Mesenchymal stem cell (in vitro differentiated cells and primary cell): ENCODE measurements around the gene ATP6V0D1.
A peak's percentile ranks its signal among the peaks of the same experiment; 100 is the strongest.

Source experiments
- DNase-seq: peaks from one replicate; pipeline ENCODE4 v3.0.0-alpha.2; 2013
- H2AFZ ChIP-seq: one replicate; pipeline ENCODE4 v1.6.1; 2013; ENCODE audit warnings: low read depth, mild to moderate bottlenecking, control low read depth, inconsistent platforms, low read length, moderate library complexity
- H2AK5ac ChIP-seq: 2 replicates; pipeline ENCODE4 v1.6.1; 2013; ENCODE audit warnings: low read length, moderate library complexity, mild to moderate bottlenecking, inconsistent platforms; ENCODE audit not compliant: severe bottlenecking
- H2BK120ac ChIP-seq: one replicate; pipeline ENCODE4 v1.6.1; 2013; ENCODE audit warnings: low read depth, mild to moderate bottlenecking, inconsistent platforms, low read length, moderate library complexity
- H2BK12ac ChIP-seq, 2 experiments: one replicate each; pipeline ENCODE4 v1.6.1; 2013; ENCODE audit warnings: inconsistent platforms in 2 of 2, low read length in 2 of 2, mild to moderate bottlenecking in 2 of 2, moderate library complexity in 2 of 2, control low read depth in 1 of 2
- H2BK15ac ChIP-seq: one replicate; pipeline ENCODE4 v1.6.1; 2013; ENCODE audit warnings: mild to moderate bottlenecking, low read depth, inconsistent platforms; ENCODE audit not compliant: poor library complexity, severe bottlenecking
- H2BK5ac ChIP-seq: 2 replicates; pipeline ENCODE4 v1.6.1; 2013; ENCODE audit warnings: low read depth, mild to moderate bottlenecking, low read length, control low read depth, inconsistent platforms; ENCODE audit not compliant: poor library complexity, severe bottlenecking
- H3K14ac ChIP-seq, 2 experiments: one replicate each; pipeline ENCODE4 v1.6.1; 2013; ENCODE audit warnings: inconsistent platforms in 2 of 2, low read length in 2 of 2, control low read depth in 1 of 2, mild to moderate bottlenecking in 1 of 2, moderate library complexity in 1 of 2
- H3K18ac ChIP-seq, 2 experiments: one replicate each; pipeline ENCODE4 v1.6.1; 2013; ENCODE audit warnings: inconsistent platforms in 2 of 2, low read length in 2 of 2, control low read depth in 1 of 2, low read depth in 1 of 2, mild to moderate bottlenecking in 1 of 2
- H3K23ac ChIP-seq, 2 experiments: one replicate each; pipeline ENCODE4 v1.6.1; 2013; ENCODE audit warnings: inconsistent platforms in 2 of 2, low read length in 2 of 2, mild to moderate bottlenecking in 2 of 2, moderate library complexity in 2 of 2, control low read depth in 1 of 2
- H3K27ac ChIP-seq: 2 replicates; pipeline ENCODE4 v1.5.1; 2013; ENCODE audit warnings: mild to moderate bottlenecking, moderate library complexity, low read length, control low read depth, inconsistent platforms; ENCODE audit not compliant: poor library complexity, severe bottlenecking
- H3K27me3 ChIP-seq, 2 experiments: 2 replicates each; pipeline versions ENCODE4 v1.6.1 to v1.7.0; 2013; ENCODE audit warnings: low read length in 2 of 2, mild to moderate bottlenecking in 2 of 2, moderate library complexity in 2 of 2, control low read depth in 1 of 2, inconsistent platforms in 1 of 2; ENCODE audit not compliant: control insufficient read depth in 1 of 2, insufficient read depth in 1 of 2
- H3K36me3 ChIP-seq, 2 experiments: 2 replicates each; pipeline versions ENCODE4 v1.6.1 to v1.7.0; 2013; ENCODE audit warnings: low read length in 2 of 2, control low read depth in 1 of 2, inconsistent platforms in 1 of 2, low read depth in 1 of 2, mild to moderate bottlenecking in 1 of 2; ENCODE audit not compliant: insufficient read depth in 2 of 2, control insufficient read depth in 1 of 2
- H3K4ac ChIP-seq, 2 experiments: one replicate each; pipeline ENCODE4 v1.6.1; 2013; ENCODE audit warnings: inconsistent platforms in 2 of 2, low read length in 2 of 2, mild to moderate bottlenecking in 2 of 2, moderate library complexity in 2 of 2, control low read depth in 1 of 2, low read depth in 1 of 2
- H3K4me1 ChIP-seq: 2 replicates; pipeline ENCODE4 v1.6.1; 2013; ENCODE audit warnings: low read depth, low read length, control low read depth; ENCODE audit not compliant: control insufficient read depth, insufficient read depth
- H3K4me2 ChIP-seq: 2 replicates; pipeline ENCODE4 v1.6.1; 2013; ENCODE audit warnings: low read length, mild to moderate bottlenecking, inconsistent platforms; ENCODE audit not compliant: poor library complexity, severe bottlenecking
- H3K4me3 ChIP-seq, 2 experiments: 2 replicates each; pipeline versions ENCODE4 v1.5.1 to v1.7.0; 2013; ENCODE audit warnings: low read length in 2 of 2, mild to moderate bottlenecking in 2 of 2, control low read depth in 1 of 2, low read depth in 1 of 2; ENCODE audit not compliant: insufficient read depth in 1 of 2
- H3K79me1 ChIP-seq: replicated peaks from 2 replicates; pipeline ENCODE4 v1.6.1; 2013; ENCODE audit warnings: mild to moderate bottlenecking, control low read depth, low read length, inconsistent platforms; ENCODE audit not compliant: poor library complexity, severe bottlenecking
- H3K9ac ChIP-seq: 2 replicates; pipeline ENCODE4 v1.7.0; 2013; ENCODE audit warnings: mild to moderate bottlenecking, low read length, moderate library complexity
- H3K9me3 ChIP-seq: 2 replicates; pipeline ENCODE4 v1.7.0; 2013; ENCODE audit warnings: mild to moderate bottlenecking, low read length; ENCODE audit not compliant: control insufficient read depth
- H4K8ac ChIP-seq: one replicate; pipeline ENCODE4 v1.6.1; 2013; ENCODE audit warnings: inconsistent platforms, mild to moderate bottlenecking, low read length, moderate library complexity
- H4K91ac ChIP-seq: one replicate; pipeline ENCODE4 v1.6.1; 2013; ENCODE audit warnings: mild to moderate bottlenecking, low read length, inconsistent platforms
- WGBS: methylation state at CpG from one replicate; pipeline ENCODE4 v1.1.7; 2013; ENCODE audit warnings: mixed read lengths; 5-methylcytosine and 5-hydroxymethylcytosine counted together

The ATP6V0D1 gene

DNA sequence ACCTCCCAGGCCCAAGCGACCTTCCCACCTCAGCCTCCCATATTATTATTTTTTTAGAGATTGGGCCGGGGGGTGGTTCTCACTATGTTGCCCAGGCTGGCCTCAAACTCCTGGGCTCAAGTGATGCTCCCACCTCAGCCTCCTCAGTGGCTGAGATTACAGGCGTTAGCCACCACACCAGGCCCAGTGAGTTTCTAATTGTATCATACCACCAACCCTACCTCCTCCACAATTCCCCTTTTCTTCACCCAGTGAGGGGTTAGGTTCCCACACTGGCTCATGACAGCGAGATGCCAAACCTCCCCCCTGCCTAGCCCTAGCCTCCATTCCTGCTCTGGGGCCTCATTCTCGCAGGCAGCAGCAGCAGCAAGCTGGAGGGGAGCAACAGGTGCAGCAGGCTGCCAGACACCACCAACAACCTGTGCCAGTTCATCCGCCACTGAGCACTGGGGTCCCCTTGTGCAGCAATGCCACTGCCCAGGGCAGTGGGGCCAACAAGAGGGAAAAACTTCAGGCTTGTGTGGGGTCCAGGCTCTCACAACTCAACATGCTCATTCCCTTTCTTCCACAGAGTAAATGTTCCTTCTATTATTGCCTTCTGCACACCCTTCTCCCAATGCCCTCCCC lies 9.1 kb downstream of the ATP6V0D1 start:
- Histone ChIP-seq H2AK5ac (no peak overlapping the region), H3K4me3 (no peak overlapping the region), H3K23ac (no peak overlapping the region), H4K8ac (no peak overlapping the region), H3K4me1 (peaks cover 10% of the 10 kb centered on the region), H3K14ac (no peak overlapping the region), H3K9ac (no peak overlapping the region), H3K79me1 (peaks cover 23% of the 10 kb centered on the region), H3K27me3 (no peaks in the 10 kb centered on the region), H2AFZ (no peak overlapping the region), H2BK120ac (no peak overlapping the region), H3K18ac (no peak overlapping the region), H3K27ac (no peak overlapping the region), H2BK15ac (no peak overlapping the region), H3K36me3 (peaks cover 7 to 18% of the 10 kb centered on the region in 2 experiments), H3K9me3 (no peaks in the 10 kb centered on the region), H3K4me2 (no peak overlapping the region), H3K4ac (no peak overlapping the region), H4K91ac (peak overlapping the region; percentile 11), H2BK5ac (no peak overlapping the region), H2BK12ac (no peak overlapping the region)
- WGBS, result 98% methylated on average over 5 of the region's 6 CpGs
- no peak for DNase-seq

DNA sequence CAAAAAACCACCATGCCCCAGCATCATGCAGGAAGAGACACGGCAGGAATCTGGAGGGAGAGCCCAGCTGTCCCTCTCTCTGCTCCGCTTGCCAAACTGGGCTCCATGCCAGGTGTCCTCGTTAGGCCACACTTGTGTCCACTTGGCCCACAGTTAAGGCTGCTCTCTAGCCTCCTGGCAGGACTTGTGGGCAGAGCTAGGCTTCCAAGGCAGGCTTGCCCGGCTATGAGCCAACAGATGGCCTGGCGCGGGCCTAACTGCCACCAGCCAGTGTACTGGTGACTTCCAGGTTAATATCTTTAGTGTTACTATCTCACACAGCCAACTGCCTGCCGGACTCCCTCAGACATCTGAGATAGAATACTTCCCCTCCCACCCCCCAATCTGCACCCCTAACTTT lies 10.6 kb downstream of the ATP6V0D1 start:
- H4K91ac ChIP-seq, result no peak overlapping the region
- no peak overlapping the region for H3K4ac ChIP-seq
- H3K36me3 ChIP-seq, result peaks cover 7 to 14% of the 10 kb centered on the region in 2 experiments
- no peak overlapping the region for H3K9ac ChIP-seq
- no peaks in the 10 kb centered on the region for H3K9me3 ChIP-seq
- DNase-seq, result no peak
- no peaks in the 10 kb centered on the region for H3K27me3 ChIP-seq
- peak overlapping the region in 1 of 2 experiments; percentile 2 for H3K23ac ChIP-seq
- WGBS, result 94% methylated on average over 7 of the region's 7 CpGs
- H3K27ac ChIP-seq, result no peak overlapping the region
- H2AFZ ChIP-seq, result no peak overlapping the region
- no peak overlapping the region for H2BK12ac ChIP-seq
- peaks cover 25% of the 10 kb centered on the region for H3K79me1 ChIP-seq
- H2BK5ac ChIP-seq, result no peak overlapping the region
- peaks cover 23% of the 10 kb centered on the region for H3K4me1 ChIP-seq
- H3K18ac ChIP-seq, result no peak overlapping the region
- H4K8ac ChIP-seq, result no peak overlapping the region
- no peak overlapping the region for H2BK15ac ChIP-seq
- H2AK5ac ChIP-seq, result no peak overlapping the region
- H3K4me2 ChIP-seq, result no peak overlapping the region
- no peak overlapping the region for H3K14ac ChIP-seq
- H2BK120ac ChIP-seq, result no peak overlapping the region
- no peak overlapping the region for H3K4me3 ChIP-seq

DNA sequence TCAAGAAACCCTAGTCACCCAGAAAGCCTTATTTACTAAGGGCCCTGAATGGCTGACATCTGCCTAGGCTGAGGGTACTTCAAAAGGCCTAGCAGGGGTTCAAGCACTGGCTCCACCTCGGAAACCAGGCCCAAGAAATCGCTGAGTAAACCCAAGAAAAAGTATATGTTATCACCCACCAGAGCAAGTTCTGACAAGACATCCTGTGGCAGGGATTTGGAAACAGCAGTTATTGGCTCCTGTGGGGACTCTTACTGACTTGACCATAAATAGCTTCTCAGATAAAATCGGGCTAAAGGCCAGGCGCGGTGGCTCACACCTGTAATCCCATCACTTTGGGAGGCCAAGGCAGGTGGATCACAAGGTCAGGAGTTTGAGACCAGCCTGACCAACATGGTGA lies 12.2 kb downstream of the ATP6V0D1 start:
- H2BK12ac ChIP-seq, result no peak overlapping the region
- no peak overlapping the region for H3K27ac ChIP-seq
- no peak overlapping the region for H2BK5ac ChIP-seq
- no peak overlapping the region for H2AK5ac ChIP-seq
- H3K23ac ChIP-seq, result no peak overlapping the region
- no peaks in the 10 kb centered on the region for H3K9me3 ChIP-seq
- H4K8ac ChIP-seq, result no peak overlapping the region
- H3K4me1 ChIP-seq, result peaks cover 29% of the 10 kb centered on the region
- no peak overlapping the region for H2AFZ ChIP-seq
- peaks cover 34% of the 10 kb centered on the region for H3K79me1 ChIP-seq
- H3K4me2 ChIP-seq, result no peak overlapping the region
- H3K36me3 ChIP-seq, result peaks cover 4 to 16% of the 10 kb centered on the region in 2 experiments
- H3K27me3 ChIP-seq, result no peaks in the 10 kb centered on the region
- no peak for DNase-seq
- no peak overlapping the region for H2BK15ac ChIP-seq
- H3K14ac ChIP-seq, result no peak overlapping the region
- H4K91ac ChIP-seq, result no peak overlapping the region
- 96% methylated on average over 5 of the region's 5 CpGs for WGBS
- H3K9ac ChIP-seq, result no peak overlapping the region
- no peak overlapping the region for H3K4ac ChIP-seq
- no peak overlapping the region for H3K18ac ChIP-seq
- no peak overlapping the region for H3K4me3 ChIP-seq
- H2BK120ac ChIP-seq, result no peak overlapping the region

DNA sequence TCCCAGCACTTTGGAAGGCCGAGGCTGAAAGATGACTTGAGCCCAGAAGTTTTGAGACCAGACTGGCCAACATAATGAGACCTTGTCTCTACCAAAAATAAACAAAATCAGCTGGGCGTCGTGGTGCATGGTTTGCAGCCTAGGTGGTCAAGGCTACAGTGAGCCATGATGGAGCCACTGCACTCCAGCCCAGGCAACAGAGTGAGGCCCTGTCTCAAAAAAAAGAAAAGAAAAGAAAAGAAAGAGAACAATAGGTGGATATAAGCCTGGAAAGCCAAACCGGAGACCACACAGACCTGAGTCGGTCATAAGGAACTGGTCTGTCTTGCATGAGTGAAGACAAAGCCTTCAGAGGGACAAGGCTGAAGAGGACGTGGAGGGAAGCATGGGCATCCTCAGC lies 14.4 kb downstream of the ATP6V0D1 start:
- H3K18ac ChIP-seq, result no peak overlapping the region
- H4K91ac ChIP-seq, result no peak overlapping the region
- no peaks in the 10 kb centered on the region for H3K9me3 ChIP-seq
- H2AFZ ChIP-seq, result no peak overlapping the region
- H3K27ac ChIP-seq, result no peak overlapping the region
- no peak overlapping the region for H4K8ac ChIP-seq
- no peak overlapping the region for H2BK12ac ChIP-seq
- H3K36me3 ChIP-seq, result peaks cover 7 to 15% of the 10 kb centered on the region in 2 experiments
- H3K23ac ChIP-seq, result no peak overlapping the region
- H2BK15ac ChIP-seq, result no peak overlapping the region
- no peak overlapping the region for H3K4me2 ChIP-seq
- H3K79me1 ChIP-seq, result peaks cover 38% of the 10 kb centered on the region
- H3K27me3 ChIP-seq, result no peaks in the 10 kb centered on the region
- WGBS, result 84% methylated on average over 6 of the region's 6 CpGs
- H3K4ac ChIP-seq, result no peak overlapping the region
- no peak overlapping the region for H3K14ac ChIP-seq
- no peak overlapping the region for H2AK5ac ChIP-seq
- H2BK120ac ChIP-seq, result no peak overlapping the region
- DNase-seq, result no peak
- H3K9ac ChIP-seq, result no peak overlapping the region
- H2BK5ac ChIP-seq, result no peak overlapping the region
- H3K4me1 ChIP-seq, result peaks cover 34% of the 10 kb centered on the region
- H3K4me3 ChIP-seq, result no peak overlapping the region
